Chondrocyte (in vitro differentiated cells): ENCODE data around the gene PPM1B. TPM values are rescaled to one million over a fixed set of nuclear protein-coding genes. Genes with fewer than 3 reads are reported as not detected.
"Not testable (repeated sequence)": the region's sequence is repeated elsewhere in the genome, so short reads cannot be mapped to it uniquely, and the experiment has no call there.

Source experiments
- DNase-seq: peaks from one replicate; pipeline ENCODE4 v3.0.0; 2021; ENCODE audit warnings: mixed read lengths, low spot score
- H3K27ac Mint-ChIP-seq: one replicate; pipeline ENCODE4 v1.8.0; 2021; ENCODE audit warnings: mild to moderate bottlenecking, moderate library complexity, mixed read lengths; ENCODE audit not compliant: unreplicated experiment
- H3K27me3 Mint-ChIP-seq: 2 replicates; pipeline ENCODE4 v1.8.0; 2021; ENCODE audit warnings: low read depth, mixed read lengths
- H3K36me3 Mint-ChIP-seq: 2 replicates; pipeline ENCODE4 v1.8.0; 2021; ENCODE audit warnings: low read depth, mixed read lengths
- H3K4me1 Mint-ChIP-seq: 2 replicates; pipeline ENCODE4 v1.8.0; 2021; ENCODE audit warnings: low read depth, mild to moderate bottlenecking, mixed read lengths
- H3K4me3 Mint-ChIP-seq: one replicate; pipeline ENCODE4 v1.8.0; 2021; ENCODE audit warnings: mild to moderate bottlenecking, moderate library complexity, mixed read lengths; ENCODE audit not compliant: unreplicated experiment
- H3K9me3 Mint-ChIP-seq: 2 replicates; pipeline ENCODE4 v1.8.0; 2021; ENCODE audit warnings: low read depth, mixed read lengths
- CTCF ChIP-seq: fragments of 200-600 bp; sonication (generic); IDR thresholded peaks from 2 replicates; pipeline ENCODE4 v1.5.0; 2021; ENCODE audit warnings: antibody characterized with exemption, mild to moderate bottlenecking, moderate library complexity
- total RNA-seq: library from RNA; stranded (reverse); gene quantifications from 3 replicates; pipeline ENCODE4 v1.2.1, GENCODE V29; 2021

PPM1B gene
- total RNA-seq, 1 donor from 2014 or later = 31.9 TPM

GRCh38 chr2:44201648-44202165, 33.0 kb downstream of the PPM1B start:
- H3K36me3 Mint-ChIP-seq = peaks cover 3% of the 10 kb centered on the region
- H3K27me3 Mint-ChIP-seq = no peaks in the 10 kb centered on the region
- no peak overlapping the region for H3K4me3 Mint-ChIP-seq
- DNase-seq = no peak
- H3K4me1 Mint-ChIP-seq = peaks cover 8% of the 10 kb centered on the region
- H3K9me3 Mint-ChIP-seq = peaks cover 3% of the 10 kb centered on the region
- no peak overlapping the region for H3K27ac Mint-ChIP-seq
- TF ChIP-seq CTCF = no peak

GRCh38 chr2:44203542-44203941, 34.9 kb downstream of the PPM1B start:
- TF ChIP-seq CTCF = no peak
- no peak for DNase-seq
- Mint-ChIP-seq H3K27ac (no peak overlapping the region), H3K9me3 (peaks cover 3% of the 10 kb centered on the region), H3K4me1 (peaks cover 8% of the 10 kb centered on the region), H3K36me3 (peaks cover 3% of the 10 kb centered on the region), H3K4me3 (no peak overlapping the region), H3K27me3 (no peaks in the 10 kb centered on the region)

GRCh38 chr2:44205169-44205568, 36.5 kb downstream of the PPM1B start:
- Mint-ChIP-seq H3K4me3 (no peak overlapping the region), H3K4me1 (peaks cover 8% of the 10 kb centered on the region), H3K36me3 (peaks cover 10% of the 10 kb centered on the region), H3K9me3 (peaks cover 3% of the 10 kb centered on the region), H3K27ac (peak overlapping the region; percentile 49), H3K27me3 (no peaks in the 10 kb centered on the region)
- TF ChIP-seq CTCF = no peak
- DNase-seq = no peak

- Mint-ChIP-seq H3K27me3 (no peaks in the 10 kb centered on the region), H3K36me3 (peaks cover 16% of the 10 kb centered on the region), H3K4me1 (peaks cover 8% of the 10 kb centered on the region), H3K9me3 (peaks cover 7% of the 10 kb centered on the region), H3K27ac (no peak overlapping the region), H3K4me3 (no peak overlapping the region)
- TF ChIP-seq CTCF = no peak
- DNase-seq = no peak
Observed at GRCh38 chr2:44207102-44207501, 38.4 kb downstream of the PPM1B start.

GRCh38 chr2:44207648-44208047, 39.0 kb downstream of the PPM1B start:
- not testable (repeated sequence) for H3K27ac Mint-ChIP-seq, H3K4me3 Mint-ChIP-seq, H3K4me1 Mint-ChIP-seq, DNase-seq, H3K27me3 Mint-ChIP-seq, H3K9me3 Mint-ChIP-seq
- peaks cover 17% of the 10 kb centered on the region for H3K36me3 Mint-ChIP-seq

- no peak for DNase-seq
- H3K27ac Mint-ChIP-seq = no peak overlapping the region
- peaks cover under 1% of the 10 kb centered on the region for H3K4me1 Mint-ChIP-seq
- H3K4me3 Mint-ChIP-seq = no peak overlapping the region
- TF ChIP-seq CTCF = no peak
- no peaks in the 10 kb centered on the region for H3K27me3 Mint-ChIP-seq
- H3K36me3 Mint-ChIP-seq = peaks cover 17% of the 10 kb centered on the region
- peaks cover 4% of the 10 kb centered on the region for H3K9me3 Mint-ChIP-seq
Observed at GRCh38 chr2:44210362-44210761, 41.7 kb downstream of the PPM1B start.
